Measurements from ENCODE around the gene SIPA1L2.

Gene SIPA1L2

DNA sequence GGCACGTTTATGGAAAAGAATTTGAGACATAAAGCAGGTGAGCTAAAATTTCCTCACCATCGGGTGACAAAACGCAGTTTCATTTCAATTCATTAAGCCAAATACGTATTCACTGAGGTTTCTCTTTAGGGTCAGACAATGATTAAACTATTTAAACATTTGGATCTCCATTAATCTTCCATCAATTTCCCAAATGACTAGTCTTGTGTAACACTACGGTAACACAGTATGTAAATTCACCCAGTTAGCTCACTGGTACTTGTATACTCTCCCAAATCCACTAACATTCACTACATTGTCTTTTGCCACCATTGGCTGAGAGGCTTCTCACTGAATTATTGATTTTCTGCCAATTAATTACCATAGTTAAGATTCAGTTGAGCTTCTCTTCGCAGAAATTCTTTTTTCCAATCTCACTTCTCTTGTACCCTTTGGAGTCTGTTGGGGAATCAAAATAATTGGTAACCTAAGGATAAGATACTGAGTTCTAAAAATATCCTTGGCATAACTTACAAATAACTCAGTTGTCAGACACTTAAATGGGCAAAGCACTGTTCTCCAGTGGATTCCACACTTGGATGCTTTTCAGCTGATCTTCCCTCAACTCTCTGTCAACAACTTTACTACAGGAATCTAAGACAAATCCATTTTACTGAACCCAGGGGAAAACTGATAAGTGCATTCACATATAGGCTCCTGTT, 40.7 kb downstream of the SIPA1L2 start:
- no peak for DNase-seq (ENCODE audit: low spot score)

GRCh38 chr1:232587141-232588008, 42.6 kb downstream of the SIPA1L2 start:
- no peak for DNase-seq (ENCODE audit: low spot score)

GRCh38 chr1:232586679-232587078, 43.3 kb downstream of the SIPA1L2 start:
- DNase-seq (ENCODE audit: low spot score) = no peak

DNA sequence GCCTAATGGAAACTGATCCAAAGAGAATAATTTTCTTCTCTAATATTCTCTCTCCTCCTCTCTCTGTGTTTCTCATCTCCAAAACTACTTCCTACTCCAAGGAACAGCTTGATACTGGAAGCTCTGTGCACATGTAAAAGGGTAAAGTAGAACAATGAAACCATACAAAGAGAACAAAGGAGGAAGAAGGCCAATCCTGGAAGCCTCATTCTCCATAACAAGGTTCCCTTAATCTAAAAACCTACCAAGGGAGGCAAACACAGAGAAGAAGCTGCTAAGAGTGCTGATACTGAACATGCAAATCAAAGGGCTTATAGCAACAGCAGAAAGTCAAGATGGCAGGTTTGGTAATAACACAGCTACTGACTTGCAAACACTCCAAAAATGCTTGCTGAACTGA, 44.4 kb downstream of the SIPA1L2 start:
- DNase-seq (ENCODE audit: low spot score) = no peak

DNA sequence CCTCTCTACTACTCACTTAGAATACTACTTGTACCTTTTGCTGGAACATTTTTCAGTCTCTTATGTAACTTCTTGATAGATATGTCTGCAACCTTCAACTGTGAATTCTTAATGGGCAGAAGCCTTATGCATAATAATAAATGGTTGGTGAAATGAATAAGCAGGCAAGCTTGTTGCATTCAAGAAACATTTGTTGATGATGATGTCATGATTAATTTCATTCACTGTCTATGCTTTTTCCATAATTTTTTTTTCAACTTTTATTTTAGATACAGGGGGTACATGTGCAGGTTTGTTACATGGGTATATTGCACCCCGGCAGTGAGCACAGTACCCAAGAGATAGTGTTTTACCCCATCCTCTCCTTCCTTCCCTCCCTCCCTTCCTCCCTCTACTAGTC, 48.0 kb downstream of the SIPA1L2 start:
- no peak for DNase-seq (ENCODE audit: low spot score)
